Uterus (tissue), 4 donors: ENCODE results near the gene ICAM2. TPM values are rescaled to one million over a fixed set of nuclear protein-coding genes. Genes with fewer than 3 reads are reported as not detected.

ENCODE experiments used
- DNase-seq, 2 donors: peaks; one replicate each; pipeline ENCODE4 v3.0.0-alpha.2; 2019 to 2020
- H3K27ac ChIP-seq, 2 donors: fragments of 200-600 bp; sonication (generic); 1 replicate in 1 of 2; 2 replicates in 1 of 2; pipeline ENCODE4 v1.5.1; 2016 to 2018
- H3K27me3 ChIP-seq, 2 donors: fragments of 200-600 bp; sonication (generic); one replicate each; pipeline ENCODE4 v1.5.1; 2018 to 2019; ENCODE audit warnings: control low read depth in 1 of 2
- H3K36me3 ChIP-seq, 2 donors: fragments of 200-600 bp; sonication (generic); one replicate each; pipeline ENCODE4 v1.5.1; 2019; ENCODE audit warnings: control low read depth in 1 of 2
- H3K4me1 ChIP-seq, 2 donors: fragments of 200-600 bp; sonication (generic); one replicate each; pipeline ENCODE4 v1.5.1; 2018 to 2019; ENCODE audit warnings: control low read depth in 1 of 2
- H3K4me3 ChIP-seq, 2 donors: fragments of 200-600 bp; sonication (generic); 1 replicate in 1 of 2; 2 replicates in 1 of 2; pipeline ENCODE4 v1.5.1; 2018 to 2019; ENCODE audit warnings: mild to moderate bottlenecking in 1 of 2
- H3K9me3 ChIP-seq, 2 donors: fragments of 200-600 bp; sonication (generic); one replicate each; pipeline ENCODE4 v1.5.1; 2019; ENCODE audit warnings: control low read depth in 1 of 2
- POLR2A ChIP-seq, 2 donors: fragments of 450-650 bp; IDR thresholded peaks; one replicate each; pipeline ENCODE4 v1.6.1; 2016; ENCODE audit warnings: antibody characterized with exemption in 2 of 2, mild to moderate bottlenecking in 1 of 2, moderate library complexity in 1 of 2
- intact Hi-C: fragments of 100-400 bp; cut with DNase I; formaldehyde crosslinking; loops from one replicate; pipeline ENCODE4 v1.15.1; 2023; ENCODE audit warnings: low total_unique reads
- total RNA-seq, 4 donors: library from RNA; depleted of rRNA in 3 of 4; stranded (reverse); fragments of >200 nt in 3 of 4; gene quantifications; one replicate each; pipeline versions ENCODE4 v1.1.0 to v1.2.4, GENCODE V29; 2014 to 2023
- TF ChIP-seq, protein P1 (sequence below), 4 experiments: fragments of 200-600 bp in 2 of 4; fragments of 450-650 bp in 2 of 4; sonication (generic) in 2 of 4; IDR thresholded peaks; one replicate each; pipeline ENCODE4 v1.5.1; 2016 to 2019; ENCODE audit warnings: antibody characterized with exemption in 4 of 4, mild to moderate bottlenecking in 2 of 4, moderate library complexity in 1 of 4
- donor health status: DM: yes; HTN: yes; CAD: no.

The ICAM2 gene
- total RNA-seq, 4 donors from 2014 or later: 20.6 to 108 (median 42.4) TPM

DNA sequence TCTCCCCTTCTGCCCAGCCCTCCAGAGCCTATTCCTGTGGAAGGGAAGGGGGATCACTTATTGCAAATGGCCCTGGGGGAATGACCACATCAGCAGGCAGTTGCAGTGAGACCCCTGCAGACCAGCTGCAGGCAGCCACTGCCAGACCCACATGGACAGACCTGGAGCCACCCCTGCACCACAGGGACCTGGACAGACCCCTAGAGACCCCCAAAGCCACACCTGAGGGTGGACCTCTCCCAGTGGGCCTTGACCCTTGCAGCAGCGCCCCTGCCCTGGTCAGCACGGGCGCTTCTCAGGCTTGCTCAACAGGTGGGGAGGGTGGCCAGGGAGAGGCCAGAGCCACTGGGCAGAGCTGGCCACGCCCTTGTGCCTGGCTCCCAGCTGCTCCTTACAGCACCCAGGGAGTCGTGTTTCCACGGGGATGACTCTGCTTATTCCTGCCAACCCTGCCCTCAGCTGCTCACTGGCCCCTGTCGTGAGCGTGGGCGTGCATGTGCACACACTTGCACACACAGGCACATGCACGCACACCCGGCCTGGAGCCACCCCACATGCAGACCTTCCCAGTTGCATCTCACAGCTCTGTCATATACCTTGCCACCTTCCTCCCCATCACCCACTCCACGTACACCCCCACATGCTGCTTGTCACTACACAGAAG, 46.4 kb downstream of the ICAM2 start:
- no peak for DNase-seq
- TF ChIP-seq, protein P1, sequence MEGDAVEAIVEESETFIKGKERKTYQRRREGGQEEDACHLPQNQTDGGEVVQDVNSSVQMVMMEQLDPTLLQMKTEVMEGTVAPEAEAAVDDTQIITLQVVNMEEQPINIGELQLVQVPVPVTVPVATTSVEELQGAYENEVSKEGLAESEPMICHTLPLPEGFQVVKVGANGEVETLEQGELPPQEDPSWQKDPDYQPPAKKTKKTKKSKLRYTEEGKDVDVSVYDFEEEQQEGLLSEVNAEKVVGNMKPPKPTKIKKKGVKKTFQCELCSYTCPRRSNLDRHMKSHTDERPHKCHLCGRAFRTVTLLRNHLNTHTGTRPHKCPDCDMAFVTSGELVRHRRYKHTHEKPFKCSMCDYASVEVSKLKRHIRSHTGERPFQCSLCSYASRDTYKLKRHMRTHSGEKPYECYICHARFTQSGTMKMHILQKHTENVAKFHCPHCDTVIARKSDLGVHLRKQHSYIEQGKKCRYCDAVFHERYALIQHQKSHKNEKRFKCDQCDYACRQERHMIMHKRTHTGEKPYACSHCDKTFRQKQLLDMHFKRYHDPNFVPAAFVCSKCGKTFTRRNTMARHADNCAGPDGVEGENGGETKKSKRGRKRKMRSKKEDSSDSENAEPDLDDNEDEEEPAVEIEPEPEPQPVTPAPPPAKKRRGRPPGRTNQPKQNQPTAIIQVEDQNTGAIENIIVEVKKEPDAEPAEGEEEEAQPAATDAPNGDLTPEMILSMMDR (IDR thresholded peaks at IDR 0.05): no peak
- no peak for TF ChIP-seq POLR2A (IDR thresholded peaks at IDR 0.05)
- H3K27ac ChIP-seq: no peak overlapping the region

DNA sequence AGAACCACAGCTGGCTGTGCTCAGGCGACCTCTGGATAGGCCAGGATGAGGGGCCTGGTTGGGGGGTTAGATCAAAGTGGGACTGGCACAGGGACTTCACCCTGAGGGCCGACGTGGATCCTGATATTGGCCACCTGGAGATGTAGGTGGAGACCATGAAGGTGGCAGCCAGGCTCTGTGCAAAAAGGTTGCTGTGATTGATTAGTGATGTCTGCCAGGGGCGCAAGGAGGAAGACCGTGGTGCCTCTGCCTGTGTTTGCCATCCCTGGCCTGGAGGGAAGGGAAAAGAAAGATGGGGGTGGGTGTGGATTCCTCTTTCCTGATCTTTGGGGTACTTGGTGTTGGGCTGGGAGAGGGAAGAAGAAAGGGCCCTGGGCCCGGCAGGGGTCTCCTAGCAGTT, 47.2 kb downstream of the ICAM2 start:
- Histone ChIP-seq H3K4me1 (no peaks in the 10 kb centered on the region), H3K36me3 (no peaks in the 10 kb centered on the region)
- intact Hi-C loops: no loop called here

More for the DNA sequence above, 46.4 kb downstream of the ICAM2 start:
- no peaks in the 10 kb centered on the region for H3K27me3 ChIP-seq
- no peaks in the 10 kb centered on the region for H3K9me3 ChIP-seq
- H3K4me3 ChIP-seq: no peak overlapping the region
- no peaks in the 10 kb centered on the region for H3K36me3 ChIP-seq
- intact Hi-C loops: no loop called here
- H3K4me1 ChIP-seq: no peaks in the 10 kb centered on the region

DNA sequence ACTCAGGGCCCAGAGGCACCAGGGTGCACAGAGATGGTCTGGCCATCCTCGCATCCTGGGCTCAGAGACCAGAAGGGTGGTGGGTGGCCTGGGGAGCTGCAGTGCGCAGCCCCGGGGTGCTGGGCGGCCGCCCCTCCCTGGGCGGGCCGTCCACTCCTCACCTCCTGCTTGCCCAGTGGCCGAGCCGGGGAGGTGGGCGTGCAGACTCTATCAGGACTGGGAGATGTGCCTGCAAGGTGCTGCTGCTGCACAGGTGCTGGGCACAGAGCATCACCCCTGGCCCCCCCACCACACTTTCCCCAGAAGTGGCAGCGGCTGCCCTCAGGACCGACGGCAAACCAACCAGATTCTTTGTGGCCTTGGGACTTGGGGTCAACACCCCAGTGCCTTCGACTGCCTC, 47.6 kb downstream of the ICAM2 start, which contains the start of gene SCN4A:
SCN4A (minus strand) TSS at position 123 of the 400 bp plus-strand sequence; CDS start at position 46, 77 bp downstream.
- intact Hi-C loops: no loop called here
- TF ChIP-seq, protein P1 (IDR thresholded peaks at IDR 0.05): no peak
- TF ChIP-seq POLR2A (IDR thresholded peaks at IDR 0.05): no peak
- no peak within 1 kb of the TSS for H3K27ac ChIP-seq
- no peaks in the 10 kb centered on the region for H3K4me1 ChIP-seq
- no peaks in the 10 kb centered on the region for H3K9me3 ChIP-seq
- no peak within 1 kb of the TSS for H3K4me3 ChIP-seq
- no peaks in the 10 kb centered on the region for H3K36me3 ChIP-seq
- no peak for DNase-seq
- no peaks in the 10 kb centered on the region for H3K27me3 ChIP-seq

More for the DNA sequence above, 47.2 kb downstream of the ICAM2 start:
- Histone ChIP-seq H3K27ac (no peak overlapping the region), H3K4me3 (no peak overlapping the region), H3K27me3 (no peaks in the 10 kb centered on the region), H3K9me3 (no peaks in the 10 kb centered on the region)
- TF ChIP-seq, protein P1 (IDR thresholded peaks at IDR 0.05): no peak
- DNase-seq: no peak

DNA sequence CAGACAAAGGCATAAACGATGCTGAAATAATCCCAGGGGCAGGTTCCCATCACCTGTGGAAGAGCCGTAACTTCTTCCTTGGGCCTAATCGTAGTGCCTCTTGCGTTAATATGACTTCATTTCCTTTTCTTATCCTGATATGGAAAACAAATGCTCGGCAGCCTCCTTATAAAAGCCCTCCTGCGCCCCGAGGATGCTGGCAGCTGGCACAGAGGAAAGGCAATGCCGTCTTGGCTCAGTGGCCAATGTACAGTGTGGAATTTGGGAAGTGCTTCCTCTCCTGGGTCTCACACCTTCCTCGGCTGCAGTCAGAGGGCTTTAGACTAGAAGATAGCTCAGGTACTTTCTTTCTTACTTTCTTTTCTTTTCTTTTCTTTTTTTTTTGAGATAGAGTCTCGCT, 51.2 kb downstream of the ICAM2 start:
- Histone ChIP-seq H3K27me3 (no peaks in the 10 kb centered on the region), H3K36me3 (no peaks in the 10 kb centered on the region), H3K9me3 (no peaks in the 10 kb centered on the region), H3K4me3 (no peak overlapping the region), H3K27ac (no peak overlapping the region), H3K4me1 (no peaks in the 10 kb centered on the region)
- TF ChIP-seq POLR2A (IDR thresholded peaks at IDR 0.05): no peak
- TF ChIP-seq, protein P1 (IDR thresholded peaks at IDR 0.05): no peak
- intact Hi-C loops: no loop called here
- DNase-seq: no peak

DNA sequence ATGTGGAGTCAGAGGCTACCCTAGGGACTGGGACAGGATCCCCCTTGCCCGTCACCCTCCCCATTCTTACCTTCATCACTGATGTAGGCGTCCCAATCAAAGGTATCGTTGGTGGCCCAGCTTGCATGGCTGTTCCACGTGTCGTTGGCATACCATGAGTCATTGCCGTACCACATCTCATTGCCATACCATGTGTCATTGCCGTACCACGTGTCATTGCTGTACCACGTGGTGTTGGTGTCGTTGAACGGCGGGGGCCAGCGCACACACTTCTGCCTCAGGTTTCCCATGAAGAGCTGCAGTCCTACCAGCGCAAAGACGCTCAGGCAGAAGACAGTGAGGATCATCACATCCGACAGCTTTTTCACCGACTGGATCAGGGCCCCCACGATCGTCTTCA, 52.5 kb downstream of the ICAM2 start:
- intact Hi-C loops: no loop called here
- H3K27me3 ChIP-seq: no peaks in the 10 kb centered on the region
- no peak for DNase-seq
- TF ChIP-seq, protein P1 (IDR thresholded peaks at IDR 0.05): no peak
- no peak for TF ChIP-seq POLR2A (IDR thresholded peaks at IDR 0.05)
- no peak overlapping the region for H3K4me3 ChIP-seq
- no peaks in the 10 kb centered on the region for H3K4me1 ChIP-seq
- no peaks in the 10 kb centered on the region for H3K9me3 ChIP-seq
- H3K36me3 ChIP-seq: no peaks in the 10 kb centered on the region
- H3K27ac ChIP-seq: no peak overlapping the region
